GM12891 (cell line): ENCODE results near the gene MRPS11.

Source experiments
- POLR2A ChIP-seq: IDR thresholded peaks from 2 replicates; pipeline ENCODE4 v1.6.1; 2011; ENCODE audit warnings: low read depth, low read length, control low read depth
- POLR2AphosphoS5 ChIP-seq: IDR thresholded peaks from 2 replicates; pipeline ENCODE4 v1.6.1; 2011; ENCODE audit warnings: low read depth, low read length, control low read depth
- POU2F2 ChIP-seq: IDR thresholded peaks from 2 replicates; pipeline ENCODE4 v1.6.1; 2011; ENCODE audit warnings: low read depth, mild to moderate bottlenecking, control low read depth, low read length, moderate library complexity
- SPI1 ChIP-seq: IDR thresholded peaks from 2 replicates; pipeline ENCODE4 v1.6.1; 2011; ENCODE audit warnings: low read depth, low read length, control low read depth
- TAF1 ChIP-seq: IDR thresholded peaks from 2 replicates; pipeline ENCODE4 v1.6.1; 2011; ENCODE audit warnings: low read depth, low read length, control low read depth

DNA sequence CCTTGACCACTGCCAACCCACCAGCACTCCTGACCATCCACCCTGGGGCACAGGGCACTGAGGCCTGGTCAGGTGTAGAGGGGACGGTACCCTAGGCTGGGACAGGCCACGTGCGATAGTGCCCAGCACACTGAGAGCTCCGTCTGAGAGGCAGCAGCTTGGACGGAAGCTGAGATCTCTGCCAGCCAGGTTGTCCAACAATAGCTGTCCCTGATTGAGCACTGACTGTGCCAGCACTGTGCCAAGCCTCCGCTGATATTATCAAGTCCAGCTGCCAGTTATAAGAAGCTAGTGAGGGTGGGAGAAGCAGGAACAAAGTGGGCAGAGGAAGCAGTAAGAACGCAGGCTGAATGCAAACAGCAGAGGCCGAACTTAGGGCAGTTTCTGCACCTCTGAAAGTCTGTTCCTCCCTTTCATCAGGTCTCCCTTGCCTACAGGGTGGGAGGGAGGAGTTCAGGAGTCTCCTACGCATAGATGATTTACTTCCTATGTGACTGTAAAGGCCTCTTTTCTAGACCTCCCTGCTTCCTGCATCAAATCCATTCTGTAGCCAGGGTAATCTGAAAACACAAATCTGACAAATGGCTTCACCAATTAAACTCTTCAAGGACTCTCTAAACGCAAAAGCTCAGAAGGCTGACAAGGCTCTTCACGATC lies 29.7 kb downstream of the MRPS11 start:
- no peak for TF ChIP-seq POLR2A
- no peak for TF ChIP-seq POLR2AphosphoS5
- TF ChIP-seq SPI1, result no peak
- TF ChIP-seq TAF1, result no peak
- TF ChIP-seq POU2F2, result no peak
